SIG-M5 treated with dmso at 0.1 percent for 504 hours (cell line): ENCODE measurements around the gene BARHL2.

ENCODE experiments used
- DNase-seq: peaks from one replicate; lab custom pipeline; 2025; ENCODE audit not compliant: unreplicated experiment; lab: John Stamatoyannopoulos, UW

Gene BARHL2

GRCh38 chr1:90716552-90717355 lies at the start of gene BARHL2:
Gene BARHL2 (minus strand): TSS chr1:90717302. CDS start chr1:90717195, 107 bp downstream.
- DNase-seq = no peak

GRCh38 chr1:90763930-90764329 lies 46.8 kb upstream of the BARHL2 start:
- no peak for DNase-seq

- no peak for DNase-seq
These were observed 46.4 kb upstream of the BARHL2 start for GRCh38 chr1:90763506-90763905.

- DNase-seq = no peak
These were observed 44.9 kb upstream of the BARHL2 start for GRCh38 chr1:90761781-90762589.

- no peak for DNase-seq
These were observed 44.1 kb upstream of the BARHL2 start for GRCh38 chr1:90761156-90761555.

GRCh38 chr1:90753556-90753955 lies 36.5 kb upstream of the BARHL2 start:
- DNase-seq = no peak

GRCh38 chr1:90748668-90749067 lies 31.6 kb upstream of the BARHL2 start:
- no peak for DNase-seq

GRCh38 chr1:90746857-90747256 lies 29.8 kb upstream of the BARHL2 start:
- DNase-seq = no peak

- DNase-seq = no peak
These were observed 28.9 kb upstream of the BARHL2 start for GRCh38 chr1:90745972-90746371.

GRCh38 chr1:90732136-90732535 lies 15.0 kb upstream of the BARHL2 start:
- DNase-seq = no peak

GRCh38 chr1:90731382-90732050 lies 14.4 kb upstream of the BARHL2 start:
- DNase-seq = no peak

GRCh38 chr1:90730243-90731022 lies 13.3 kb upstream of the BARHL2 start:
- DNase-seq = no peak

- no peak for DNase-seq
These were observed 12.6 kb upstream of the BARHL2 start for GRCh38 chr1:90729504-90730242.

- DNase-seq = no peak
These were observed 11.6 kb upstream of the BARHL2 start for GRCh38 chr1:90728502-90729287.

- no peak for DNase-seq
These were observed 10.9 kb upstream of the BARHL2 start for GRCh38 chr1:90727917-90728501.

- DNase-seq = no peak
These were observed 9.9 kb upstream of the BARHL2 start for GRCh38 chr1:90726986-90727480.

- no peak for DNase-seq
These were observed 9.4 kb upstream of the BARHL2 start for GRCh38 chr1:90726425-90726985.

- DNase-seq = no peak
These were observed 8.7 kb upstream of the BARHL2 start for GRCh38 chr1:90725657-90726424.
